Measurements from ENCODE around the gene USP17L10.
"Not testable (repeated sequence)": the region's sequence is repeated elsewhere in the genome, so short reads cannot be mapped to it uniquely, and the experiment has no call there.

USP17L10 gene

GRCh38 chr4:9210357-9210756 lies at the start of gene USP17L10:
Gene USP17L10, plus strand, starts transcription at chr4:9210657. Its CDS starts 0 bp downstream, at chr4:9210657.
- DNase-seq (ENCODE audit: low spot score), result not testable (repeated sequence)

- DNase-seq (ENCODE audit: low spot score), result not testable (repeated sequence)
Observed at GRCh38 chr4:9165990-9166389, 44.5 kb upstream of the USP17L10 start.

GRCh38 chr4:9169791-9170459 lies 40.5 kb upstream of the USP17L10 start, which contains the start of gene FAM90A26:
Gene FAM90A26, plus strand, starts transcription at chr4:9170409. Its CDS starts 2,764 bp downstream, at chr4:9173173.
- not testable (repeated sequence) for DNase-seq (ENCODE audit: low spot score)

GRCh38 chr4:9214701-9215100 lies 4.2 kb downstream of the USP17L10 start:
- DNase-seq (ENCODE audit: low spot score), result not testable (repeated sequence)

GRCh38 chr4:9215105-9215504 lies 4.6 kb downstream of the USP17L10 start, which contains the start of gene USP17L11:
Gene USP17L11, plus strand, starts transcription at chr4:9215405. Its CDS starts 0 bp downstream, at chr4:9215405.
- DNase-seq (ENCODE audit: low spot score), result not testable (repeated sequence)

GRCh38 chr4:9219852-9220251 lies 9.4 kb downstream of the USP17L10 start, which contains the start of gene USP17L12:
Gene USP17L12, plus strand, starts transcription at chr4:9220152. Its CDS starts 0 bp downstream, at chr4:9220152.
- not testable (repeated sequence) for DNase-seq (ENCODE audit: low spot score)

- not testable (repeated sequence) for DNase-seq (ENCODE audit: low spot score)
Observed at GRCh38 chr4:9224596-9224995, 14.1 kb downstream of the USP17L10 start, which contains the start of gene USP17L13. Gene USP17L13, plus strand, starts transcription at chr4:9224896. Its CDS starts 0 bp downstream, at chr4:9224896.

GRCh38 chr4:9230249-9230648 lies 19.8 kb downstream of the USP17L10 start:
- DNase-seq (ENCODE audit: low spot score), result not testable (repeated sequence)

- not testable (repeated sequence) for DNase-seq (ENCODE audit: low spot score)
Observed at GRCh38 chr4:9234085-9234484, 23.6 kb downstream of the USP17L10 start, which contains the start of gene USP17L15. Gene USP17L15, plus strand, starts transcription at chr4:9234385. Its CDS starts 0 bp downstream, at chr4:9234385.

- DNase-seq (ENCODE audit: low spot score), result not testable (repeated sequence)
Observed at GRCh38 chr4:9238461-9238860, 28.0 kb downstream of the USP17L10 start.

GRCh38 chr4:9243579-9243978 lies 33.1 kb downstream of the USP17L10 start, which contains the start of gene USP17L17:
Gene USP17L17, plus strand, starts transcription at chr4:9243879. Its CDS starts 0 bp downstream, at chr4:9243879.
- not testable (repeated sequence) for DNase-seq (ENCODE audit: low spot score)

- DNase-seq (ENCODE audit: low spot score), result not testable (repeated sequence)
Observed at GRCh38 chr4:9247953-9248680, 37.7 kb downstream of the USP17L10 start, which contains the start of gene USP17L18. Gene USP17L18, plus strand, starts transcription at chr4:9248630. Its CDS starts 0 bp downstream, at chr4:9248630.

GRCh38 chr4:9253078-9253477 lies 42.6 kb downstream of the USP17L10 start, which contains the start of gene USP17L19:
Gene USP17L19, plus strand, starts transcription at chr4:9253378. Its CDS starts 0 bp downstream, at chr4:9253378.
- DNase-seq (ENCODE audit: low spot score), result not testable (repeated sequence)

GRCh38 chr4:9257824-9258223 lies 47.4 kb downstream of the USP17L10 start, which contains the start of gene USP17L20:
Gene USP17L20, plus strand, starts transcription at chr4:9258124. Its CDS starts 0 bp downstream, at chr4:9258124.
- not testable (repeated sequence) for DNase-seq (ENCODE audit: low spot score)
